GM21723 (cell line): Measurements from ENCODE around the gene TNPO3.

ENCODE experiments used
- ATAC-seq: cut with Tn5 transposase; IDR thresholded peaks from one replicate; pipeline ENCODE4 v1.9.1; 2021; ENCODE audit warnings: mild to moderate bottlenecking, moderate library complexity; ENCODE audit not compliant: unreplicated experiment

Gene TNPO3

GRCh38 chr7:129054438-129055293 is at the start of gene TNPO3:
Gene TNPO3, minus strand, starts transcription at chr7:129055111. Its CDS starts 341 bp downstream, at chr7:129054770.
- peak; percentile 81 for ATAC-seq

GRCh38 chr7:129103561-129104324 is 48.8 kb upstream of the TNPO3 start:
- ATAC-seq, result no peak

GRCh38 chr7:129101746-129102145 is 46.8 kb upstream of the TNPO3 start:
- no peak for ATAC-seq

GRCh38 chr7:129100827-129101166 is 45.9 kb upstream of the TNPO3 start:
- ATAC-seq, result no peak

GRCh38 chr7:129098409-129099084 is 43.6 kb upstream of the TNPO3 start:
- no peak for ATAC-seq

- ATAC-seq, result peak; percentile 80
Observed at GRCh38 chr7:129095258-129095657, 40.3 kb upstream of the TNPO3 start.

GRCh38 chr7:129094501-129094900 is 39.6 kb upstream of the TNPO3 start:
- no peak for ATAC-seq

GRCh38 chr7:129093867-129094456 is 39.1 kb upstream of the TNPO3 start:
- no peak for ATAC-seq

GRCh38 chr7:129091484-129092002 is 36.6 kb upstream of the TNPO3 start:
- ATAC-seq, result peak; percentile 58

GRCh38 chr7:129090300-129090907 is 35.5 kb upstream of the TNPO3 start:
- no peak for ATAC-seq

GRCh38 chr7:129089521-129090212 is 34.8 kb upstream of the TNPO3 start:
- ATAC-seq, result peak; percentile 80

- no peak for ATAC-seq
Observed at GRCh38 chr7:129084801-129085551, 30.1 kb upstream of the TNPO3 start.

- ATAC-seq, result no peak
Observed at GRCh38 chr7:129083525-129083924, 28.6 kb upstream of the TNPO3 start.

GRCh38 chr7:129078455-129078854 is 23.5 kb upstream of the TNPO3 start:
- no peak for ATAC-seq

GRCh38 chr7:129076886-129077285 is 22.0 kb upstream of the TNPO3 start:
- no peak for ATAC-seq

GRCh38 chr7:129074994-129075393 is 20.1 kb upstream of the TNPO3 start:
- no peak for ATAC-seq

GRCh38 chr7:129074361-129074871 is 19.5 kb upstream of the TNPO3 start:
- no peak for ATAC-seq

GRCh38 chr7:129073738-129074137 is 18.8 kb upstream of the TNPO3 start:
- ATAC-seq, result no peak

GRCh38 chr7:129073204-129073603 is 18.3 kb upstream of the TNPO3 start:
- no peak for ATAC-seq
